K562 (cell line): ENCODE results near the gene PLEKHF1. TPM values are rescaled to one million over a fixed set of nuclear protein-coding genes. Genes with fewer than 3 reads are reported as not detected.
A peak's percentile ranks its signal among the peaks of the same experiment; 100 is the strongest.

Experiments used
- ELF1 ChIP-seq: fragments of 200-800 bp; sonication (Bioruptor generic); IDR thresholded peaks from 2 replicates; pipeline ENCODE4 v1.6.1; 2016; ENCODE audit warnings: missing genetic modification characterization, missing compliant biosample characterization
- ELF4 ChIP-seq: fragments of 450-650 bp; formaldehyde crosslinking; IDR thresholded peaks from 2 replicates; pipeline ENCODE4 v1.4.0; 2022; ENCODE audit warnings: missing genetic modification characterization
- FOXA3 ChIP-seq, 2 experiments: fragments of 450-650 bp in 1 of 2; sonication (generic) in 1 of 2; formaldehyde crosslinking; IDR thresholded peaks in 1 of 2; conservative IDR thresholded peaks in 1 of 2; 2 replicates each; pipeline versions ENCODE4 v1.4.0 to v1.8.0; 2020 to 2022; ENCODE audit warnings: mild to moderate bottlenecking in 2 of 2, missing genetic modification reagents in 1 of 2
- GATAD2A ChIP-seq: fragments of 450-650 bp; IDR thresholded peaks from 2 replicates; pipeline ENCODE4 v1.6.1; 2017
- KHSRP ChIP-seq: fragments of 450-650 bp; IDR thresholded peaks from 2 replicates; pipeline ENCODE4 v1.6.1; 2017
- L3MBTL2 ChIP-seq: fragments of 450-650 bp; IDR thresholded peaks from 2 replicates; pipeline ENCODE4 v1.6.1; 2016; ENCODE audit warnings: mild to moderate bottlenecking, moderate library complexity
- LEF1 ChIP-seq: fragments of 450-650 bp; IDR thresholded peaks from 2 replicates; pipeline ENCODE4 v1.6.1; 2016; ENCODE audit warnings: mild to moderate bottlenecking
- POLR2AphosphoS2 ChIP-seq: IDR thresholded peaks from 2 replicates; pipeline ENCODE4 v1.6.1; 2012; ENCODE audit warnings: low read length, improper control_type of control experiment
- POLR3G ChIP-seq: IDR thresholded peaks from 2 replicates; pipeline ENCODE4 v1.6.1; 2011; ENCODE audit not compliant: insufficient read length, insufficient replicate concordance; ENCODE audit errors: extremely low read depth
- PTTG1 ChIP-seq: fragments of 450-650 bp; IDR thresholded peaks from 2 replicates; pipeline ENCODE4 v1.6.1; 2016; ENCODE audit warnings: low read depth, mild to moderate bottlenecking, missing genetic modification characterization, missing compliant biosample characterization
- RBBP5 ChIP-seq: fragments of 200-600 bp; sonication (generic); IDR thresholded peaks from 2 replicates; pipeline ENCODE4 v1.6.1; 2012; ENCODE audit warnings: borderline replicate concordance, mild to moderate bottlenecking, low read length, control low read depth, inconsistent platforms; ENCODE audit not compliant: insufficient read depth, poor library complexity, severe bottlenecking
- RBFOX2 ChIP-seq: fragments of 200-400 bp; formaldehyde crosslinking; IDR thresholded peaks from 2 replicates; pipeline ENCODE4 v1.6.1; 2017; ENCODE audit warnings: low read depth, mild to moderate bottlenecking, low read length, moderate library complexity
- ZBTB17 ChIP-seq: fragments of 450-650 bp; formaldehyde crosslinking; IDR thresholded peaks from 2 replicates; pipeline ENCODE4 v1.4.0; 2020; ENCODE audit warnings: mild to moderate bottlenecking
- ZNF12 ChIP-seq: sonication (generic); formaldehyde crosslinking; IDR thresholded peaks from 2 replicates; pipeline ENCODE4 v1.4.0; 2020; ENCODE audit warnings: mild to moderate bottlenecking, missing genetic modification reagents
- ZNF197 ChIP-seq: fragments of 200-800 bp; sonication (Bioruptor generic); IDR thresholded peaks from 2 replicates; pipeline ENCODE4 v1.6.1; 2016; ENCODE audit warnings: low read depth, missing genetic modification characterization, missing compliant biosample characterization
- ZNF23 ChIP-seq: fragments of 250-450 bp; sonication (Bioruptor Pico); IDR thresholded peaks from 2 replicates; pipeline ENCODE4 v1.4.0; 2020; ENCODE audit warnings: mild to moderate bottlenecking
- ZNF311 ChIP-seq: fragments of 250-450 bp; sonication (Bioruptor Pico); IDR thresholded peaks from 2 replicates; pipeline ENCODE4 v1.4.0; 2020; ENCODE audit warnings: mild to moderate bottlenecking, moderate library complexity
- ZNF77 ChIP-seq: fragments of 250-450 bp; sonication (Bioruptor Pico); IDR thresholded peaks from 2 replicates; pipeline ENCODE4 v1.5.0; 2020
- polyA plus RNA-seq, 8 experiments: library from polyadenylated mRNA; depleted of rRNA in 4 of 8; stranded (reverse) in 5 of 8; unstranded in 3 of 8; fragments of >200 nt; fragmentation: Nextera tagmentation in 2 of 8; fragmentation: Illumina TruSeq in 1 of 8; extraction: Ambion mirVana in 2 of 8; extraction: Trizol in 1 of 8; gene quantifications; 2 replicates each; pipeline versions ENCODE4 v1.2.1 to v1.2.3, GENCODE V29; 2011 to 2014; ENCODE audit warnings: inconsistent platforms in 1 of 8, missing spikeins in 1 of 8
- total RNA-seq, 7 experiments: library from RNA; depleted of rRNA in 6 of 7; stranded (reverse); fragments of >200 nt in 6 of 7; fragmentation: Illumina TruSeq in 2 of 7; extraction: Trizol in 2 of 7; gene quantifications; 2 replicates each; pipeline versions ENCODE4 v1.2.1 to v1.2.3, GENCODE V29; 2011 to 2021; ENCODE audit warnings: low replicate concordance in 1 of 7
- TF ChIP-seq, protein P1 (sequence below): IDR thresholded peaks from 2 replicates; pipeline ENCODE4 v1.6.1; 2014; ENCODE audit warnings: antibody characterized with exemption
- TF ChIP-seq, protein P2 (sequence below): sonication (generic); formaldehyde crosslinking; IDR thresholded peaks from 2 replicates; pipeline ENCODE4 v1.8.1; 2023; ENCODE audit warnings: mild to moderate bottlenecking, missing genetic modification reagents, moderate library complexity
- TF ChIP-seq, protein P3 (sequence below), 2 experiments: fragments of 450-650 bp in 1 of 2; sonication (generic) in 1 of 2; formaldehyde crosslinking; conservative IDR thresholded peaks; 2 replicates each; pipeline versions ENCODE4 v1.4.0 to v1.8.1; 2020 to 2022; ENCODE audit warnings: mild to moderate bottlenecking in 1 of 2, missing genetic modification reagents in 1 of 2
- TF ChIP-seq, protein P4 (sequence below): fragments of 450-650 bp; IDR thresholded peaks from one replicate; pipeline ENCODE4 v1.6.1; 2018; ENCODE audit warnings: mild to moderate bottlenecking, moderate library complexity; ENCODE audit not compliant: partially characterized antibody
- TF ChIP-seq, protein P5 (sequence below): sonication (generic); formaldehyde crosslinking; IDR thresholded peaks from 2 replicates; pipeline ENCODE4 v1.8.0; 2022; ENCODE audit warnings: mild to moderate bottlenecking, missing genetic modification reagents

The PLEKHF1 gene
- total and polyA plus RNA-seq, 9 of the 15 experiments (the other 6 are each of a cell fraction or from before 2014, with no cell fraction given) = 0.07 to 13.4 (median 3.9) TPM; not detected in 1

DNA sequence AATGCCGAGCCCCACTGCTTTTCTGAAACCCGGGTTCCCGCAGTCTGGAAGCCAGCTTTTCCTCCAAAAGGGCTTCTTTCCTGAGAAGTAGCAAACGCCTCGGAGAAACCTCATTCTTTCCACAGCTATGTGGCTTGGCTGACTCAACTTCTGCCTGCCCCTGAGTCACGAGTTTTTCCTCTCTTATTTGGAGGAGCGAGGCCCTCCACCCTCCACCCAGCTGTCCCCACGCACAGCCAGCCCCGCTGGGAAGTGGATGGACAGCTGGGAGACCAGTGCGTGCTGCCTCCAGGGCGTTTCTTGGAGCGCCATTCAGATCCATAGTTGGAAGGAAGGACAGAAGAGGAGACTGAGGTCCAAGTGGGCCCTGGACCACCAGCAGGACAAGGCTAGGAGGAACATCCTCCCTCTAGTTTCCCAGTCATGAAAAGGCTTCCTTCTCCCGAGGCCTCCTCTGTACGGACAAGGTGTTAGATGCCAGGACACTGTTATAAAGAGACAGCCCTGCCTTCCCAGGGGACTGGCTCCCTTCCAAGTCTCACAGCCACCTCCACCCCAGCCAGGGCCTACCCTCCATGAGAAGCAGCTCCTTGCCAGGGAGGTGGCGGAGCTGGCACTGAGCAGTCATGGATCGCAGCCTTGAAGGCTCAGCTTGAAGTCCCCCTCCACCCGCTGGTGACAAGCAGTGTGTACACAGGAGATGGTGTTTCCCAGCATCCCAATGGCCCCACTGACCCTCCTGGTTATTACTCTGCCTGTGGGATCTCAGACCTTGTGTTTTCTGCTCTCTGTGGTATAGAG, 2.5 kb upstream of the PLEKHF1 start (continued):
- TF ChIP-seq L3MBTL2 (peak; percentile 72), ELF4 (no peak), FOXA3 (CRISPR knock-in tag; conservative IDR thresholded peaks at IDR 0.05 in 1 of 2, IDR thresholded peaks at IDR 0.05 in 1 of 2) (no peak), ZNF77 (CRISPR knock-in tag) (no peak), GATAD2A (no peak), POLR2AphosphoS2 (no peak), ZNF311 (no peak; the same call in 1 of the 2 replicates), LEF1 (no peak), RBFOX2 (peak; percentile 41; the same call in 1 of the 2 replicates), ZBTB17 (CRISPR knock-in tag) (peak; percentile 49; the same call in 1 of the 2 replicates), KHSRP (no peak), POLR3G (no peak), ZNF197 (CRISPR knock-in tag) (peak; percentile 46; the same call in 1 of the 2 replicates), PTTG1 (no peak), ZNF23 (CRISPR knock-in tag) (no peak), ELF1 (tag) (no peak; the same call in 1 of the 2 replicates), ZNF12 (CRISPR knock-in tag) (no peak), RBBP5 (peak; percentile 43)
- TF ChIP-seq, protein P1, sequence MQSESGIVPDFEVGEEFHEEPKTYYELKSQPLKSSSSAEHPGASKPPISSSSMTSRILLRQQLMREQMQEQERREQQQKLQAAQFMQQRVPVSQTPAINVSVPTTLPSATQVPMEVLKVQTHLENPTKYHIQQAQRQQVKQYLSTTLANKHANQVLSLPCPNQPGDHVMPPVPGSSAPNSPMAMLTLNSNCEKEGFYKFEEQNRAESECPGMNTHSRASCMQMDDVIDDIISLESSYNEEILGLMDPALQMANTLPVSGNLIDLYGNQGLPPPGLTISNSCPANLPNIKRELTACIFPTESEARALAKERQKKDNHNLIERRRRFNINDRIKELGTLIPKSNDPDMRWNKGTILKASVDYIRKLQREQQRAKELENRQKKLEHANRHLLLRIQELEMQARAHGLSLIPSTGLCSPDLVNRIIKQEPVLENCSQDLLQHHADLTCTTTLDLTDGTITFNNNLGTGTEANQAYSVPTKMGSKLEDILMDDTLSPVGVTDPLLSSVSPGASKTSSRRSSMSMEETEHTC = peak; percentile 53; the same call in 1 of the 2 replicates
- TF ChIP-seq, protein P2, sequence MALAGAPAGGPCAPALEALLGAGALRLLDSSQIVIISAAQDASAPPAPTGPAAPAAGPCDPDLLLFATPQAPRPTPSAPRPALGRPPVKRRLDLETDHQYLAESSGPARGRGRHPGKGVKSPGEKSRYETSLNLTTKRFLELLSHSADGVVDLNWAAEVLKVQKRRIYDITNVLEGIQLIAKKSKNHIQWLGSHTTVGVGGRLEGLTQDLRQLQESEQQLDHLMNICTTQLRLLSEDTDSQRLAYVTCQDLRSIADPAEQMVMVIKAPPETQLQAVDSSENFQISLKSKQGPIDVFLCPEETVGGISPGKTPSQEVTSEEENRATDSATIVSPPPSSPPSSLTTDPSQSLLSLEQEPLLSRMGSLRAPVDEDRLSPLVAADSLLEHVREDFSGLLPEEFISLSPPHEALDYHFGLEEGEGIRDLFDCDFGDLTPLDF = no peak
- TF ChIP-seq, protein P3, sequence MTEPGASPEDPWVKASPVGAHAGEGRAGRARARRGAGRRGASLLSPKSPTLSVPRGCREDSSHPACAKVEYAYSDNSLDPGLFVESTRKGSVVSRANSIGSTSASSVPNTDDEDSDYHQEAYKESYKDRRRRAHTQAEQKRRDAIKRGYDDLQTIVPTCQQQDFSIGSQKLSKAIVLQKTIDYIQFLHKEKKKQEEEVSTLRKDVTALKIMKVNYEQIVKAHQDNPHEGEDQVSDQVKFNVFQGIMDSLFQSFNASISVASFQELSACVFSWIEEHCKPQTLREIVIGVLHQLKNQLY (CRISPR knock-in tag; conservative IDR thresholded peaks at IDR 0.05) = no peak
- TF ChIP-seq, protein P4, sequence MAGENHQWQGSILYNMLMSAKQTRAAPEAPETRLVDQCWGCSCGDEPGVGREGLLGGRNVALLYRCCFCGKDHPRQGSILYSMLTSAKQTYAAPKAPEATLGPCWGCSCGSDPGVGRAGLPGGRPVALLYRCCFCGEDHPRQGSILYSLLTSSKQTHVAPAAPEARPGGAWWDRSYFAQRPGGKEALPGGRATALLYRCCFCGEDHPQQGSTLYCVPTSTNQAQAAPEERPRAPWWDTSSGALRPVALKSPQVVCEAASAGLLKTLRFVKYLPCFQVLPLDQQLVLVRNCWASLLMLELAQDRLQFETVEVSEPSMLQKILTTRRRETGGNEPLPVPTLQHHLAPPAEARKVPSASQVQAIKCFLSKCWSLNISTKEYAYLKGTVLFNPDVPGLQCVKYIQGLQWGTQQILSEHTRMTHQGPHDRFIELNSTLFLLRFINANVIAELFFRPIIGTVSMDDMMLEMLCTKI = no peak
- TF ChIP-seq, protein P5, sequence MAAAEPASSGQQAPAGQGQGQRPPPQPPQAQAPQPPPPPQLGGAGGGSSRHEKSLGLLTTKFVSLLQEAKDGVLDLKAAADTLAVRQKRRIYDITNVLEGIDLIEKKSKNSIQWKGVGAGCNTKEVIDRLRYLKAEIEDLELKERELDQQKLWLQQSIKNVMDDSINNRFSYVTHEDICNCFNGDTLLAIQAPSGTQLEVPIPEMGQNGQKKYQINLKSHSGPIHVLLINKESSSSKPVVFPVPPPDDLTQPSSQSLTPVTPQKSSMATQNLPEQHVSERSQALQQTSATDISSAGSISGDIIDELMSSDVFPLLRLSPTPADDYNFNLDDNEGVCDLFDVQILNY (CRISPR knock-in tag) = no peak
